Measurements from ENCODE around the gene RBM33. TPM values are rescaled to one million over a fixed set of nuclear protein-coding genes. Genes with fewer than 3 reads are reported as not detected.

The RBM33 gene
- total RNA-seq, 2 donors from 2014 or later: 135 to 178 TPM

GRCh38 chr7:155694851-155695250, 50.4 kb downstream of the RBM33 start:
- Mint-ChIP-seq H3K36me3 (ENCODE audit: low read depth) (peaks cover 5% of the 10 kb centered on the region), H3K27me3 (no peaks in the 10 kb centered on the region), H3K4me1 (peaks cover 50% of the 10 kb centered on the region), H3K4me3 (no peak overlapping the region), H3K27ac (peak overlapping the region; percentile 43)
- DNase-seq (no peak), ATAC-seq (no peak)
- no peaks in the 10 kb centered on the region for H3K9me3 ChIP-seq (ENCODE audit: control insufficient read depth, low read length, poor library complexity, severe bottlenecking)

GRCh38 chr7:155696747-155697146, 52.3 kb downstream of the RBM33 start:
- Mint-ChIP-seq H3K27me3 (no peaks in the 10 kb centered on the region), H3K4me3 (no peak overlapping the region), H3K4me1 (peaks cover 40% of the 10 kb centered on the region), H3K27ac (peak overlapping the region; percentile 53), H3K36me3 (ENCODE audit: low read depth) (peaks cover 7% of the 10 kb centered on the region)
- H3K9me3 ChIP-seq (ENCODE audit: control insufficient read depth, low read length, poor library complexity, severe bottlenecking): no peaks in the 10 kb centered on the region
- no peak for ATAC-seq
- DNase-seq: no peak

- Mint-ChIP-seq H3K27me3 (no peaks in the 10 kb centered on the region), H3K4me3 (no peak overlapping the region), H3K27ac (no peak overlapping the region), H3K36me3 (ENCODE audit: low read depth) (peaks cover 11% of the 10 kb centered on the region), H3K4me1 (peaks cover 42% of the 10 kb centered on the region)
- no peaks in the 10 kb centered on the region for H3K9me3 ChIP-seq (ENCODE audit: control insufficient read depth, low read length, poor library complexity, severe bottlenecking)
- DNase-seq: no peak
- ATAC-seq: no peak
Measured at GRCh38 chr7:155698633-155699032, 54.2 kb downstream of the RBM33 start.

GRCh38 chr7:155699180-155699579, 54.7 kb downstream of the RBM33 start:
- Mint-ChIP-seq H3K4me1 (peaks cover 43% of the 10 kb centered on the region), H3K36me3 (ENCODE audit: low read depth) (peaks cover 11% of the 10 kb centered on the region), H3K27ac (no peak overlapping the region), H3K4me3 (no peak overlapping the region), H3K27me3 (no peaks in the 10 kb centered on the region)
- H3K9me3 ChIP-seq (ENCODE audit: control insufficient read depth, low read length, poor library complexity, severe bottlenecking): no peaks in the 10 kb centered on the region
- DNase-seq: no peak
- ATAC-seq: no peak

- Mint-ChIP-seq H3K27me3 (no peaks in the 10 kb centered on the region), H3K4me3 (no peak overlapping the region), H3K36me3 (ENCODE audit: low read depth) (peaks cover 14% of the 10 kb centered on the region), H3K4me1 (peaks cover 38% of the 10 kb centered on the region), H3K27ac (no peak overlapping the region)
- H3K9me3 ChIP-seq (ENCODE audit: control insufficient read depth, low read length, poor library complexity, severe bottlenecking): no peaks in the 10 kb centered on the region
- no peak for ATAC-seq
- DNase-seq: no peak
Measured at GRCh38 chr7:155700847-155701246, 56.4 kb downstream of the RBM33 start.

GRCh38 chr7:155701972-155702544, 57.6 kb downstream of the RBM33 start:
- Mint-ChIP-seq H3K4me1 (peaks cover 31% of the 10 kb centered on the region), H3K27ac (no peak overlapping the region), H3K27me3 (no peaks in the 10 kb centered on the region), H3K4me3 (peak overlapping the region; percentile 55), H3K36me3 (ENCODE audit: low read depth) (peaks cover 12% of the 10 kb centered on the region)
- no peak for ATAC-seq
- H3K9me3 ChIP-seq (ENCODE audit: control insufficient read depth, low read length, poor library complexity, severe bottlenecking): no peaks in the 10 kb centered on the region
- no peak for DNase-seq

GRCh38 chr7:155702616-155703015, 58.2 kb downstream of the RBM33 start:
- Mint-ChIP-seq H3K27ac (peak overlapping the region; percentile 73), H3K27me3 (no peaks in the 10 kb centered on the region), H3K4me3 (no peak overlapping the region), H3K36me3 (ENCODE audit: low read depth) (peaks cover 12% of the 10 kb centered on the region), H3K4me1 (peaks cover 31% of the 10 kb centered on the region)
- H3K9me3 ChIP-seq (ENCODE audit: control insufficient read depth, low read length, poor library complexity, severe bottlenecking): no peaks in the 10 kb centered on the region
- ATAC-seq (peak; percentile 25), DNase-seq (no peak)

GRCh38 chr7:155705623-155706360, 61.3 kb downstream of the RBM33 start:
- H3K4me3 Mint-ChIP-seq: no peak overlapping the region
- H3K9me3 ChIP-seq (ENCODE audit: control insufficient read depth, low read length, poor library complexity, severe bottlenecking): no peaks in the 10 kb centered on the region
- peak overlapping the region; percentile 67 for H3K27ac Mint-ChIP-seq
- peaks cover 10% of the 10 kb centered on the region for H3K36me3 Mint-ChIP-seq (ENCODE audit: low read depth)
- H3K27me3 Mint-ChIP-seq: no peaks in the 10 kb centered on the region
- H3K4me1 Mint-ChIP-seq: peaks cover 18% of the 10 kb centered on the region
- DNase-seq (no peak), ATAC-seq (no peak)

- Mint-ChIP-seq H3K27ac (peak overlapping the region; percentile 71), H3K4me3 (no peak overlapping the region), H3K4me1 (peaks cover 21% of the 10 kb centered on the region), H3K36me3 (ENCODE audit: low read depth) (peaks cover 10% of the 10 kb centered on the region), H3K27me3 (no peaks in the 10 kb centered on the region)
- no peak for DNase-seq
- no peak for ATAC-seq
- H3K9me3 ChIP-seq (ENCODE audit: control insufficient read depth, low read length, poor library complexity, severe bottlenecking): no peaks in the 10 kb centered on the region
Measured at GRCh38 chr7:155706376-155706775, 61.9 kb downstream of the RBM33 start.

GRCh38 chr7:155709453-155709852, 65.0 kb downstream of the RBM33 start:
- H3K36me3 Mint-ChIP-seq (ENCODE audit: low read depth): peaks cover 27% of the 10 kb centered on the region
- ATAC-seq (no peak), DNase-seq (no peak)
- no peak overlapping the region for H3K27ac Mint-ChIP-seq
- peaks cover 34% of the 10 kb centered on the region for H3K4me1 Mint-ChIP-seq
- no peaks in the 10 kb centered on the region for H3K9me3 ChIP-seq (ENCODE audit: control insufficient read depth, low read length, poor library complexity, severe bottlenecking)
- H3K4me3 Mint-ChIP-seq: no peak overlapping the region
- no peaks in the 10 kb centered on the region for H3K27me3 Mint-ChIP-seq

GRCh38 chr7:155710031-155710430, 65.6 kb downstream of the RBM33 start:
- peaks cover 38% of the 10 kb centered on the region for H3K4me1 Mint-ChIP-seq
- peaks cover 27% of the 10 kb centered on the region for H3K36me3 Mint-ChIP-seq (ENCODE audit: low read depth)
- ATAC-seq: no peak
- no peak overlapping the region for H3K27ac Mint-ChIP-seq
- H3K27me3 Mint-ChIP-seq: no peaks in the 10 kb centered on the region
- no peak overlapping the region for H3K4me3 Mint-ChIP-seq
- DNase-seq: no peak
- H3K9me3 ChIP-seq (ENCODE audit: control insufficient read depth, low read length, poor library complexity, severe bottlenecking): no peaks in the 10 kb centered on the region

GRCh38 chr7:155710530-155710929, 66.1 kb downstream of the RBM33 start:
- no peak overlapping the region for H3K4me3 Mint-ChIP-seq
- DNase-seq: no peak
- no peak for ATAC-seq
- H3K27ac Mint-ChIP-seq: no peak overlapping the region
- peaks cover 23% of the 10 kb centered on the region for H3K36me3 Mint-ChIP-seq (ENCODE audit: low read depth)
- no peaks in the 10 kb centered on the region for H3K9me3 ChIP-seq (ENCODE audit: control insufficient read depth, low read length, poor library complexity, severe bottlenecking)
- H3K4me1 Mint-ChIP-seq: peaks cover 37% of the 10 kb centered on the region
- no peaks in the 10 kb centered on the region for H3K27me3 Mint-ChIP-seq

- peaks cover 23% of the 10 kb centered on the region for H3K36me3 Mint-ChIP-seq (ENCODE audit: low read depth)
Measured at GRCh38 chr7:155711081-155711480, 66.6 kb downstream of the RBM33 start.

GRCh38 chr7:155713384-155713783, 68.9 kb downstream of the RBM33 start:
- DNase-seq: no peak
- no peaks in the 10 kb centered on the region for H3K9me3 ChIP-seq (ENCODE audit: control insufficient read depth, low read length, poor library complexity, severe bottlenecking)
- no peak for ATAC-seq
- Mint-ChIP-seq H3K36me3 (ENCODE audit: low read depth) (peaks cover 21% of the 10 kb centered on the region), H3K27me3 (no peaks in the 10 kb centered on the region), H3K27ac (peak overlapping the region; percentile 91), H3K4me3 (no peak overlapping the region), H3K4me1 (peaks cover 37% of the 10 kb centered on the region)

More at GRCh38 chr7:155711081-155711480, 66.6 kb downstream of the RBM33 start:
- H3K27ac Mint-ChIP-seq: no peak overlapping the region
- H3K27me3 Mint-ChIP-seq: no peaks in the 10 kb centered on the region
- DNase-seq (no peak), ATAC-seq (no peak)
- H3K4me3 Mint-ChIP-seq: no peak overlapping the region
- peaks cover 37% of the 10 kb centered on the region for H3K4me1 Mint-ChIP-seq
- H3K9me3 ChIP-seq (ENCODE audit: control insufficient read depth, low read length, poor library complexity, severe bottlenecking): no peaks in the 10 kb centered on the region

All from T-helper 17 cell (primary cell).